Stimulated activated CD8-positive, alpha-beta memory T cell treated with anti-CD3 and anti-CD28 coated beads, Interleukin-15, amount 100 ng/mL, for 24 hours (primary cell): ENCODE results near the gene COL6A5.

Experiments
- DNase-seq: peaks from one replicate; pipeline ENCODE4 v3.0.0-alpha.2; 2020; ENCODE audit warnings: low read depth

The COL6A5 gene

GRCh38 chr3:130516645-130517512, 171.4 kb downstream of the COL6A5 start, which contains the start of gene COL6A6:
Gene COL6A6, plus strand, starts transcription at chr3:130517177. Its CDS starts 43,188 bp downstream, at chr3:130560365.
- no peak for DNase-seq

GRCh38 chr3:130517602-130518001, 172.1 kb downstream of the COL6A5 start:
- DNase-seq, result no peak

GRCh38 chr3:130519754-130520153, 174.3 kb downstream of the COL6A5 start:
- DNase-seq, result no peak

- DNase-seq, result no peak
Measured at GRCh38 chr3:130522399-130522798, 176.9 kb downstream of the COL6A5 start.

- DNase-seq, result no peak
Measured at GRCh38 chr3:130527426-130527825, 182.0 kb downstream of the COL6A5 start.

GRCh38 chr3:130528120-130528519, 182.6 kb downstream of the COL6A5 start:
- no peak for DNase-seq

- DNase-seq, result no peak
Measured at GRCh38 chr3:130529486-130530215, 184.2 kb downstream of the COL6A5 start.

GRCh38 chr3:130533247-130533646, 187.8 kb downstream of the COL6A5 start:
- no peak for DNase-seq
